Mesenchymal stem cell (in vitro differentiated cells and primary cell): Measurements from ENCODE around the gene SLC5A6.

ENCODE experiments used
- DNase-seq: peaks from one replicate; pipeline ENCODE4 v3.0.0-alpha.2; 2013
- H2AFZ ChIP-seq: one replicate; pipeline ENCODE4 v1.6.1; 2013; ENCODE audit warnings: low read depth, mild to moderate bottlenecking, control low read depth, inconsistent platforms, low read length, moderate library complexity
- H2AK5ac ChIP-seq: 2 replicates; pipeline ENCODE4 v1.6.1; 2013; ENCODE audit warnings: low read length, moderate library complexity, mild to moderate bottlenecking, inconsistent platforms; ENCODE audit not compliant: severe bottlenecking
- H2BK120ac ChIP-seq: one replicate; pipeline ENCODE4 v1.6.1; 2013; ENCODE audit warnings: low read depth, mild to moderate bottlenecking, inconsistent platforms, low read length, moderate library complexity
- H2BK12ac ChIP-seq, 2 experiments: one replicate each; pipeline ENCODE4 v1.6.1; 2013; ENCODE audit warnings: inconsistent platforms in 2 of 2, low read length in 2 of 2, mild to moderate bottlenecking in 2 of 2, moderate library complexity in 2 of 2, control low read depth in 1 of 2
- H2BK15ac ChIP-seq: one replicate; pipeline ENCODE4 v1.6.1; 2013; ENCODE audit warnings: mild to moderate bottlenecking, low read depth, inconsistent platforms; ENCODE audit not compliant: poor library complexity, severe bottlenecking
- H2BK5ac ChIP-seq: 2 replicates; pipeline ENCODE4 v1.6.1; 2013; ENCODE audit warnings: low read depth, mild to moderate bottlenecking, low read length, control low read depth, inconsistent platforms; ENCODE audit not compliant: poor library complexity, severe bottlenecking
- H3K14ac ChIP-seq, 2 experiments: one replicate each; pipeline ENCODE4 v1.6.1; 2013; ENCODE audit warnings: inconsistent platforms in 2 of 2, low read length in 2 of 2, control low read depth in 1 of 2, mild to moderate bottlenecking in 1 of 2, moderate library complexity in 1 of 2
- H3K18ac ChIP-seq, 2 experiments: one replicate each; pipeline ENCODE4 v1.6.1; 2013; ENCODE audit warnings: inconsistent platforms in 2 of 2, low read length in 2 of 2, control low read depth in 1 of 2, low read depth in 1 of 2, mild to moderate bottlenecking in 1 of 2
- H3K23ac ChIP-seq, 2 experiments: one replicate each; pipeline ENCODE4 v1.6.1; 2013; ENCODE audit warnings: inconsistent platforms in 2 of 2, low read length in 2 of 2, mild to moderate bottlenecking in 2 of 2, moderate library complexity in 2 of 2, control low read depth in 1 of 2
- H3K27ac ChIP-seq: 2 replicates; pipeline ENCODE4 v1.5.1; 2013; ENCODE audit warnings: mild to moderate bottlenecking, moderate library complexity, low read length, control low read depth, inconsistent platforms; ENCODE audit not compliant: poor library complexity, severe bottlenecking
- H3K27me3 ChIP-seq, 2 experiments: 2 replicates each; pipeline versions ENCODE4 v1.6.1 to v1.7.0; 2013; ENCODE audit warnings: low read length in 2 of 2, mild to moderate bottlenecking in 2 of 2, moderate library complexity in 2 of 2, control low read depth in 1 of 2, inconsistent platforms in 1 of 2; ENCODE audit not compliant: control insufficient read depth in 1 of 2, insufficient read depth in 1 of 2
- H3K36me3 ChIP-seq, 2 experiments: 2 replicates each; pipeline versions ENCODE4 v1.6.1 to v1.7.0; 2013; ENCODE audit warnings: low read length in 2 of 2, control low read depth in 1 of 2, inconsistent platforms in 1 of 2, low read depth in 1 of 2, mild to moderate bottlenecking in 1 of 2; ENCODE audit not compliant: insufficient read depth in 2 of 2, control insufficient read depth in 1 of 2
- H3K4ac ChIP-seq, 2 experiments: one replicate each; pipeline ENCODE4 v1.6.1; 2013; ENCODE audit warnings: inconsistent platforms in 2 of 2, low read length in 2 of 2, mild to moderate bottlenecking in 2 of 2, moderate library complexity in 2 of 2, control low read depth in 1 of 2, low read depth in 1 of 2
- H3K4me1 ChIP-seq: 2 replicates; pipeline ENCODE4 v1.6.1; 2013; ENCODE audit warnings: low read depth, low read length, control low read depth; ENCODE audit not compliant: control insufficient read depth, insufficient read depth
- H3K4me2 ChIP-seq: 2 replicates; pipeline ENCODE4 v1.6.1; 2013; ENCODE audit warnings: low read length, mild to moderate bottlenecking, inconsistent platforms; ENCODE audit not compliant: poor library complexity, severe bottlenecking
- H3K4me3 ChIP-seq, 2 experiments: 2 replicates each; pipeline versions ENCODE4 v1.5.1 to v1.7.0; 2013; ENCODE audit warnings: low read length in 2 of 2, mild to moderate bottlenecking in 2 of 2, control low read depth in 1 of 2, low read depth in 1 of 2; ENCODE audit not compliant: insufficient read depth in 1 of 2
- H3K79me1 ChIP-seq: replicated peaks from 2 replicates; pipeline ENCODE4 v1.6.1; 2013; ENCODE audit warnings: mild to moderate bottlenecking, control low read depth, low read length, inconsistent platforms; ENCODE audit not compliant: poor library complexity, severe bottlenecking
- H3K9ac ChIP-seq: 2 replicates; pipeline ENCODE4 v1.7.0; 2013; ENCODE audit warnings: mild to moderate bottlenecking, low read length, moderate library complexity
- H3K9me3 ChIP-seq: 2 replicates; pipeline ENCODE4 v1.7.0; 2013; ENCODE audit warnings: mild to moderate bottlenecking, low read length; ENCODE audit not compliant: control insufficient read depth
- H4K8ac ChIP-seq: one replicate; pipeline ENCODE4 v1.6.1; 2013; ENCODE audit warnings: inconsistent platforms, mild to moderate bottlenecking, low read length, moderate library complexity
- H4K91ac ChIP-seq: one replicate; pipeline ENCODE4 v1.6.1; 2013; ENCODE audit warnings: mild to moderate bottlenecking, low read length, inconsistent platforms
- WGBS: methylation state at CpG from one replicate; pipeline ENCODE4 v1.1.7; 2013; ENCODE audit warnings: mixed read lengths; 5-methylcytosine and 5-hydroxymethylcytosine counted together

SLC5A6 gene

DNA sequence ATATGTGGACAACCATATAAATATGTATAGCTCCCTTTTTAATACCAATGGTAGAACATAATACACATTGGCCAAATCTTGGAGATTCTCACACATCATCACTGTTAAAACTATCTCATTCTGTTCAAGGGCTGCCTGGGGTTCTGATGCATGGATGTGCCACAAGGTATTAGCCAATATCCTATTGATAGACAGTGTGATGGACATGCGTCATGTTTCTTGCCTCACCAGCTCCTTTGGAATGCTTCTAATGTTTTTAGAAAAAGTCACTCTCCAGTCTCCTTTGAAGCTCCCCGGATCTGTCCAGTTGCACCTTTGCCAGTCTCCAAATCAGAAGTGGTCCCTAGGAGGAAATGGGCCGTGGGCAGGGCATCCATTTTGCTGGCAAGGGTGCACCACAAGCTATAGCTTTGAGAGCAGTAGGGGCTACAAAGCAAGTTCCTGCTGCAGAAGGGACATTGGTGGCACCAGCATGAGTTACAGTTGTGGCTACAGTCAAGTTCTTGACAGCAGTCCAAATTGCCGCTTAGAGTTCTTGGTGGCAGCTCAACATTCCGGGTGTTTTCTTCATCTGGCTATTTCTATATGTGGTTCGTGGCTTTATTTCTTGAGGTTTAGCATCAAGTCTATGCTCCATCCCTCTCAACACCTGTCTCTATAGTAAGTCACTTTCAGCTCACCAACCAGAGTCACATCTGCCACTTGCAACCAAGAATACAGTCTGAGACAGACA lies 25.3 kb downstream of the SLC5A6 start:
- Histone ChIP-seq H3K36me3 (no peaks in the 10 kb centered on the region), H3K79me1 (no peaks in the 10 kb centered on the region), H3K4me1 (no peaks in the 10 kb centered on the region), H3K4ac (no peak overlapping the region), H2BK120ac (no peak overlapping the region), H2AFZ (no peak overlapping the region), H3K27ac (no peak overlapping the region), H3K27me3 (peaks cover 0 to 26% of the 10 kb centered on the region in 2 experiments), H3K23ac (no peak overlapping the region), H3K9me3 (no peaks in the 10 kb centered on the region), H2AK5ac (no peak overlapping the region), H3K9ac (no peak overlapping the region), H2BK5ac (no peak overlapping the region), H3K4me3 (no peak overlapping the region), H3K18ac (no peak overlapping the region), H4K8ac (no peak overlapping the region), H2BK12ac (no peak overlapping the region), H3K4me2 (no peak overlapping the region), H2BK15ac (no peak overlapping the region), H3K14ac (no peak overlapping the region), H4K91ac (no peak overlapping the region)
- no peak for DNase-seq
- 77% methylated on average over 6 of the region's 6 CpGs for WGBS

DNA sequence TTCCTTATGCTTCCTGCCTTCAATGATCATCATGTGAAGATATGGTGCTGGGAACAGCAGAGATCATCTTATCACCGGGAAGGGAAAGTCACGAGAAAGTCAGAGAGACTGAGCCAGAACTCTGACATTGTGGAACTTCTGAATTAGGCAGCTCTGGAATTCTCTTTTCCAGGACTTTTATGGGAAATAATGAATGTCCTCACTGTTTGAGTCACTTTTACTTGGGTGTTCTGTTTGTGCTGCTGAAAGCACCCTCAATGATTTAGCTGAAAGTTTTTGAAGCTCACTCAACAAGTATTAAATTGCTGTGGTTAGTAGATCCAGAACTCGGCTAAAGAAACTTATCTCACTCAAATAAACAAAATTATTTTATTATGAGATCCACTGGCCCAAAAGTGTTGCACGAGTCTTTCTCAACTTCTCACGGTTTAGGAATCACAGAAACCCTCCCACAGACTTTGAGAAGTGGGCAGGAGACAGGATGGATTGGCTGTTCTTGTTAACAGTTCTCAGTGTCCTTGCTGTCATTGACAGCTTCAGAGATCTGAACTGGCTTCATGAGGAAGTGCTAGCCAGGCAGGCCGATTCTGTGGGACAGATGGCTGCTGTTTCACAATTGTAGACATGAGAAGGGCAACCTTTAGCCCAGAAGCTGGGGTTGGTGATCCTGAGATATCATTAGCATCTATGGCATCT lies 26.6 kb downstream of the SLC5A6 start:
- no peaks in the 10 kb centered on the region for H3K79me1 ChIP-seq
- peak overlapping the region; percentile 77 for H2AFZ ChIP-seq
- no peak overlapping the region for H2AK5ac ChIP-seq
- H3K9ac ChIP-seq: peak overlapping the region; percentile 80
- no peaks in the 10 kb centered on the region for H3K9me3 ChIP-seq
- no peak overlapping the region for H3K4ac ChIP-seq
- H3K23ac ChIP-seq: no peak overlapping the region
- H3K4me2 ChIP-seq: no peak overlapping the region
- H3K36me3 ChIP-seq: no peaks in the 10 kb centered on the region
- H4K8ac ChIP-seq: no peak overlapping the region
- H2BK5ac ChIP-seq: no peak overlapping the region
- no peak overlapping the region for H2BK120ac ChIP-seq
- peak overlapping the region in 1 of 2 experiments; percentile 23 for H3K4me3 ChIP-seq
- no peaks in the 10 kb centered on the region for H3K4me1 ChIP-seq
- H3K27me3 ChIP-seq: peaks cover 0 to 38% of the 10 kb centered on the region in 2 experiments
- peak overlapping the region in 1 of 2 experiments; percentile 72 for H2BK12ac ChIP-seq
- peak overlapping the region in 1 of 2 experiments; percentile 70 for H3K18ac ChIP-seq
- 63% methylated on average over 6 of the region's 6 CpGs for WGBS
- no peak overlapping the region for H3K14ac ChIP-seq
- H2BK15ac ChIP-seq: no peak overlapping the region
- DNase-seq: peak; percentile 85
- H4K91ac ChIP-seq: no peak overlapping the region
- H3K27ac ChIP-seq: no peak overlapping the region

DNA sequence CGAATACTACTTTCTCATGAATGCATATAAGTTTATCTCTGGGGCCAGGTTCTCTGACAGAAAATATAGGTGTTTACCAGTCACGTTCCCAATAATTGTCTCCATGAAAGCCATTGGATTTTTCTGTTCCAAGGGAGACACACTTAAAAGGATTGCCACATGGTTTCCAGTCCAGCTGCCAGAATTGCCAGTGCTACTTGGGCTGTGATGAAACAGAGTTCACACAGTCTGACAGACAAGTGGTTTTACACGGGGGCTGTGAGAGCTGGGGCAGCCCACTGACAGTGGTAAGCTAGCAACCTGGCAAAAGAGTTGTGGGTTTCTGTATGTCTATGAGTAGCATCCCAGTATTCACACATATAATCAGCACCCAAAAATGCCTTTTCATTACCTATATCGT lies 28.0 kb downstream of the SLC5A6 start:
- H2BK120ac ChIP-seq: no peak overlapping the region
- H3K9ac ChIP-seq: peak overlapping the region; percentile 56
- H3K79me1 ChIP-seq: no peaks in the 10 kb centered on the region
- no peak overlapping the region for H2BK12ac ChIP-seq
- no peak overlapping the region for H3K23ac ChIP-seq
- no peak overlapping the region for H3K4me2 ChIP-seq
- H3K4ac ChIP-seq: peak overlapping the region in 1 of 2 experiments; percentile 5
- no peak overlapping the region for H4K91ac ChIP-seq
- no peak overlapping the region for H2BK15ac ChIP-seq
- peaks cover 0 to 41% of the 10 kb centered on the region in 2 experiments for H3K27me3 ChIP-seq
- peak overlapping the region; percentile 67 for H4K8ac ChIP-seq
- H3K14ac ChIP-seq: no peak overlapping the region
- H3K36me3 ChIP-seq: no peaks in the 10 kb centered on the region
- no peaks in the 10 kb centered on the region for H3K9me3 ChIP-seq
- H2AFZ ChIP-seq: no peak overlapping the region
- H3K4me1 ChIP-seq: no peaks in the 10 kb centered on the region
- H3K27ac ChIP-seq: no peak overlapping the region
- H3K18ac ChIP-seq: no peak overlapping the region
- WGBS: 94% methylated on average over 4 of the region's 4 CpGs
- no peak overlapping the region for H2AK5ac ChIP-seq
- H2BK5ac ChIP-seq: no peak overlapping the region
- no peak overlapping the region for H3K4me3 ChIP-seq
- peak; percentile 59 for DNase-seq

DNA sequence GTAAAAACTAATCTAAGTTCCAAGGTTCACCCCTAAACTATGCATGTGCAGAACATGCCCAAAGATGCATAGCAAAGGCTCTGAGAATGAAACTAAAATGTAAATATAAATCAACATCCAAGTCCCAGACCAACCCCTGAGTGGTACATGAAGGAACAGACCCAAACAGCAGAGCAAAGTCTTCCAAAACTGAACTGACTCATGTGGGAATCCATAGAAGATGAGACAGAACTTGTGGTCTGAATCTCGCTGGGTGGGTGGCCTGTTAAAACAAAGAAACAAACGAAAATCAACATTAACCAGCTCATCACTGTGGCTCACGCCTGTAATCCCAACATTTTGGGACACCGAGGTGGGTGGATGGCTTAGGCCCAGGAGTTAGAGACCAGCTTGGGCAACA lies 29.7 kb downstream of the SLC5A6 start:
- Histone ChIP-seq H3K9ac (peak overlapping the region; percentile 75), H3K18ac (no peak overlapping the region), H3K9me3 (no peaks in the 10 kb centered on the region), H4K8ac (no peak overlapping the region), H3K27me3 (peaks cover 0 to 52% of the 10 kb centered on the region in 2 experiments), H3K27ac (no peak overlapping the region), H2BK5ac (no peak overlapping the region), H3K4me2 (no peak overlapping the region), H2BK12ac (no peak overlapping the region), H3K23ac (no peak overlapping the region), H2AFZ (no peak overlapping the region), H3K4ac (no peak overlapping the region), H2BK15ac (no peak overlapping the region), H3K4me1 (peaks cover under 1% of the 10 kb centered on the region), H3K4me3 (peak overlapping the region in 1 of 2 experiments; percentile 5), H3K79me1 (no peaks in the 10 kb centered on the region), H3K36me3 (no peaks in the 10 kb centered on the region), H4K91ac (no peak overlapping the region), H2AK5ac (no peak overlapping the region), H2BK120ac (no peak overlapping the region), H3K14ac (no peak overlapping the region)
- DNase-seq: peak; percentile 24
- WGBS: 59% methylated on average over 4 of the region's 4 CpGs
